NCI-H1092 treated with DMSO at 0.1 percent for 48 hours (cell line): Measurements from ENCODE around the gene TMEM208.
A peak's percentile ranks its signal among the peaks of the same experiment; 100 is the strongest.

Source experiments
- DNase-seq: peaks from one replicate; lab custom pipeline; 2025; lab: John Stamatoyannopoulos, UW

The TMEM208 gene

DNA sequence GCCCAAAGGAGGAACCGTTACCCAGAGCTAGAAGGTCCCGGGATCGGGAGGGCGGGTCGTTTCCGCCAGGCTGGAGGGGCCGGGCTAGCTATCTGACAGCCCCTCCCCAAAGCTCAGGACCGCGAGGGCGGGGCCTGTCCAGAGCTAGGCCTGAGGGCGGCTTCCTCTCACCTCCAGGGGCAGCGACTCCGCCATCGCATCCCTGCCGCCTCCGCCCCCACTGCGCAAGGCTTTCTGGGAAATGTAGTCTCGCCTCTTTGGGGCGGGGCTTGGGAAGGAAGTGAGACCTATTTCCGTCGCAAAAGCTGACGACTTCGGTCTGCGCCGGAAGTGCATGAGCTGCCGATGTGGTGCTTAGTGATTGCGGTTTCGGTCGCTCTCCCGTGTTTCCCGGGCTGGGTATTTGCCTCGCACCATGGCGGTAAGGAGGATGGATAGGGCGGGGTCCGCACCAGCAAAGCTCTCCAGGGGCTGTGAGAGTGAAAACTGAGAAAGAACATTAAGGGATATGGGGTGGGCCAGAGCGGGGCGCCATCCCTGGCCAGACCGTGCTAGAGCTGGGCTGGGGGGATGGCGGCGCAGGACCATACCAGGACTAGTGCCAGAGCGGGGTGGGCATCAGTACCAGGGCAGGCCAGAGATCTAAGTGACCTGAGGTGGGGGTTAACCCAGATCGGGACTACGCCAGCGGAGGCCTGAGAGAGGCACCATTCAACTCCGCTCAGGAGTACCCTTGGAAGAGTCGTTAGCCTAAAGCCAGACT, at the start of gene TMEM208:
TSS of gene TMEM208 (plus strand) at position 327 of the 763 bp plus-strand sequence. CDS start at position 416, 89 bp downstream.
- DNase-seq = peak; percentile 98

DNA sequence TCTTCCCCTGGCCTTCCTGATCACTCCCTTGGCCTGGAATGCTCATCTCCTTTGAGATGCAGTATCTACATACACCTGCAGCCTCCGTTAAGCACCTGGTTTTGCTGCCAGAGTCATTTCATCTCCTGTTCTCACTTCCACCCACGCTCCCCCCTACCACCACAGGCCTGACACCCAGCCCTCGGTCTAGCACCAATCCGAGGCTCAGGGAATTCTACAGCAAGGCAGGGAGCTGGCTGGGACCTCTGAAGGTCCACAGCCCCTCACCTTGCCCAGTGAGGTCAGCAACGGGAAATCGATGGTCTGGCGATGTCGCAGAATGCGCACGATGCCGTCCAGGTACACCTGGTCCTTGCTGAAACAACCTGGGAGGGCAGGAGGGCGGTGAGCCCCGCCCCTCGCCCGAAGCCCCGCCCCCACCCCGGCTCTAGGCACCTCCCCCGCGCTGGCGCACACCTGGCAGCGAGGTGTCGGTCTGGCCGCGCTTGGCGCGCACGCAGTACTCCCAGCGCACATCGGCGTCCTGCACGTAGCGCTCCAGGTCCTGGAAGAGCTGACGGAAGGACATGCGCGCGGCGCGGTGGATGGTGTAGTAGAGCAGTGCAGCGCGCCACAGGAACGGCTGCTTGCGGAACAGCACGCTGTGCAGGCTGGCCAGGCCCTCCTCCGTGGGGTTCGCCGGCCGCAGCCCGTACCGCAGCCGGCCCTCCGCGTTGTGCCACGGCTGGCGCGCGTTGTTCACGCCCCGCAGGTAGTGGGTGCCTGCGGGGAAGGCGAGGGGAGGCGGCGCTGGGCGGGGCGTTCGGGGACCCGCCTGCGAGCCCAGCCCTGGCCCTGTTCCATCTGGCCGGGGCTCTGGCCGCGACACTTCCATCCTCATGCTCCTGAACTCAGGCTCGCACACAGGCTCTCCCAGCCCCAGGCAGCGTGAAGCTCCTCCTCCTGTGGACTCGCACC, 48.9 kb upstream of the TMEM208 start:
- DNase-seq = peak; percentile 47

DNA sequence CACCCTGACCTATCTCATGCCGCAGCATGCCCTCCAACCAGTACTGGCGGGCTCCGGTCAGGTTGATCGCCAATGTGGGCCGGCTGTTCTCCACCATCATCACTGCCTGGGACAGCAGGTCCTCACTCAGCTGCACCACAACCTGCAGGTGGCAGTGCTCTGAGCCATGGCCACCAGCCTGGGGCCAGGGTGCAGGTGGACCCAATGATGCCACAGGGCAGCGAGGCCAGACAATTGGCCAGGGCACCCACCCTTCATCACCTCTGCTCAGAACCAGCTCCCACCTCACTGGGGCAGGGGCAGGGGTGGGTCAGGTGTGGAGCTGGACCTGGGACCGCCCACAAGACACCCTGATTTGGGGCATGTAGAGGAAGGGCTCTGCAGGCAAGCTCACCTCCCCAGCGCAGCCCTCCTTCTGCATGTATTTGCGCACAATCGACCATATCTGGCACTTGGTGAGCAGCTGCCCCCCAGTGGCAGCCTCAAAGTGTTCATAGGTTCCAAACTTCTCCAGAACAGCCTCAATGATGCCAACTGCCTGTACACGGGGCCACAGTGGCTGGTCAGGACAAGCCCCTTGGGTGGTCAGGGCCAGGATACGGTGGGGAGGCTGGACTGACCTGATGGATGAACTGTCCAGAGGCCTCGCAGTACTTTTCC, 47.4 kb upstream of the TMEM208 start:
- DNase-seq = no peak

DNA sequence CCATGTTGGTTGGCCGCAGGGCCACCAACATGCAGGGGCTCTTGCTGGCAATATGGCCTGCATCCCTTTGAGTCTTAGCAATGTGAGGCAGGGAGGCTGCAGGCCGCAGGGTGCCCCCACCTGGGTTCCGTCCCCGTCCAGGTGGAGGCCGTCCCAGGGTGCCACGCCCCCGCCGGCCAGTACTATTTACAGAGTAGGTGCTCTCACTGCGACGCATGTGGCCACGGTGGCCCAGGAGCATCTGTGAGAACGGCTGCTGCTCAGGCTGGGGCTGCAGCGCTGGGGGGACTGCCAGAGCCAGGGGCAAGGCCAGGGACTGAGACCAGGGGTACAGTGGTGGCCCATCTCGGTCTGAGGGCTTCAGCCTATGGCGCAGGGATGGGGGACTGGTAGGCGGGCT, 46.8 kb upstream of the TMEM208 start:
- DNase-seq = no peak

DNA sequence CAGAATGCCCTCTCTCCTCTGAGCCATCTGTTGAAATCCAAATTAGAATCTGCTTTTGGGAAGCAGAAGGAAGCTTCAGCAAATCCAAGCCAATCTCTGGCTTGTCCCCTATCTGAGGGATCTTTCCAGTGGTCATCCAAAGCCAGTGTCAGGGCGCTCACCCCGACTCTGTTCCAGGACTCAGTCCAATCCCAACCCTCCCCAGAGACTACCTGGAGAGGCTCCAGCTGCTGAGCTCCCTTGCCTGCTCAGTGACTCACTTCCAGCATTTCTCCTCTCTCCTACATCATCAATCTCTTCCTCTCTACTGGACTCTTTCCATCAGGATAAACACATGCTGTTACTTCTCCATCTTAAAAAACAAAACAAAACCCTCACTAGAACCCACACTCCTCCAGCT, 45.6 kb upstream of the TMEM208 start:
- no peak for DNase-seq

DNA sequence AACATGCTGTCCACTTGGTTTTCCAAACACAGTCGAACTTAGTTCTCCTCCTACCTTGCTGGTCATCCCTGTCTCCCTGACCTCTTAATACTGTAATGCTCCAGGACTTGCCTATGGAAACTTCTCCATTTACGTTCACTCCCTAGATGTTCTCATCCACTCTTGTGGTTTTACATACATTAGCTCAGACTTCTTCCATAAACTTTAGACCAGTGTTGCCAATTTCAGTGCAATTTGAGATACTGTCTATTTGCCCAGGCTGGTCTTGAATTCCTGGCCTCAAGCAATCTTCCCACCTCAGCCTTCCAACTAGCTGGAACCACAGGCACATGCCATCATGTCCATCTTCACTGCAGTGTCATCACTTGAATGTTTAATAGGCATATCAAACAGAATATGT, 44.6 kb upstream of the TMEM208 start:
- no peak for DNase-seq

DNA sequence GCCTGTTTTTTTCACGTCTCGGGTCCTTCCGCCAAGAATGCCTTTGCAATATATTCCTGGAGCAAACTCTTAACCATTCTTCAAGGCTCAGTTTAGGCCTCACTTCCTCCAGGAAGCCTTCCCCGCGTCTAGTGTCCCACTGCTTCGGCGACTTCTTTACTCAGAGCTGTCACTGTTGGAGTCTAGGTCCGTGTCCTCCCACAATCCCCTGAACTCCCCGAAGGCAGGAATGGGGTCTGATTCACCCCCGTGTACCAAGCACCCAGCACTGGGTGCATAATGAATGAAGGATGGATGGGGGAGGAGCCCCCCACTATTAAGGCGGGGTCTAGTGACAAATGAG, 43.7 kb upstream of the TMEM208 start:
- DNase-seq = no peak

DNA sequence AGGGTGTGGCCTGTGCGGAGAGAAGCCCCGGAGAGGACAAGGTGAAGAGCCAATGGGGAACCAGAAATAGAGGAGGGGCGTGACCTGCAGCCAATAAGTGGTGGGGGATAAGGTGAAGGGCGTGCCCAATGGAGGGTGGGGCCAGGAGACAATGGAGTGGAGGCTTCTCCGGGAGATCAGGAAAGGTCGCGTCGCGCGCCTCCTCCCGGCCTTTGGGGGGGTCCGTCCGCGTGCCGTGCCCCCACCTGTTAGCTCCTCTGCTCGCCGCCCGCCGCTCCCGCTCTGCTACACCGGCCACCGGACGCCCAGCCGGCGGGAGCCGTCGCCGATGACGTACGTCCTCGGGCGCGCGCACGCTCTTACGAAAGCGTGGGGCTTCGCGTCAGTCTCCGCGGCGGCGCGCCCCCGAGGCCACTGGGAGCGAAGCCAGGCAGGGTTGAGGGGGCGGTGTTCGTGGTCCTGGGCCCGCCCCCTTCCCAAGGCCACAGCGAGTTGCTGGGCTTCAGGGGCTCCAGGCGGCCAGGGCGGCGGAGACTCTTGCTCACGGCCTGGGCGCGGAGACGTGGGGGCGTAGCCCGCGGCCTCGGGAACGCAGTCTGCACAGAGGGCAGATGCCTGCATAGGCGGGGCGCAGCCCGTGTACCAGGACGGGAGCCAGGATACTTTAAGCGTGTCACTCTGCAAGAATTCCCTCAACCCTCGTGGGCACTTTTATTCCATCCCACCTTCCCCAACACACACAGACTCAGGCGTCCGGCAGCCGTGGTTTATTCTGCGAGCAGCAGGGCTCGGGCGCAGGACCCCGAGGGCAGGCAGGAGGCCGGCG, 43.1 kb upstream of the TMEM208 start, which contains the start of gene MATCAP1:
TSS of gene MATCAP1 (minus strand) at position 337 of the 826 bp plus-strand sequence. CDS start 3,353 bp downstream, outside the sequence.
- DNase-seq = peak; percentile 99

DNA sequence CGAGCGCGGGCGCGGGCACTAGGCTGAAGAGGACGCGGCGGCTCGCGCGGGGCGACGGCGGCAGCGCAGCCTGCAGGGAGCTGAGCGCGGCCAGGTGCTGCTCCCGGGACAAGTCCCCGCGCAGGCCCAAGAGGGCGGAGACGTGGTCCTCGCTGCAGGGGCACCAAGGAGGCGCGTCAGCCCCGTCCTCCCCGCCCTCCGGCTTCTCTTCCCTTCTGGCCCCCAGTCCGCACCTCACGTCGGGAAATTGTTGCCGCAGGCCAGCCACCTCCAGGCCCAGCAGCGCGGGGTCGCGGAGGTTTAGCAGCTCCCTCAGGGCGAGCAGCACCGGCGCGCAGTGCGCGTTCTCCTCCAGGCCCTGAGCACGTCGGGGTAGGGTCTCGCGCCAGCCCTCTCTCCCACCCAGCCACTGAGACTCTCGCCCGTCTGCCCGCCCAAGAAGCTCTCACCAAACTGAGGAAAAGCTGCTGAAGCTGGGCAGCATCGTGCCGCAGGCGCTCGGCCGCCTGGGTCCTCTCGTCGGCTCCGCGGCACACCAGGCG, 42.4 kb upstream of the TMEM208 start:
- DNase-seq = peak; percentile 56

DNA sequence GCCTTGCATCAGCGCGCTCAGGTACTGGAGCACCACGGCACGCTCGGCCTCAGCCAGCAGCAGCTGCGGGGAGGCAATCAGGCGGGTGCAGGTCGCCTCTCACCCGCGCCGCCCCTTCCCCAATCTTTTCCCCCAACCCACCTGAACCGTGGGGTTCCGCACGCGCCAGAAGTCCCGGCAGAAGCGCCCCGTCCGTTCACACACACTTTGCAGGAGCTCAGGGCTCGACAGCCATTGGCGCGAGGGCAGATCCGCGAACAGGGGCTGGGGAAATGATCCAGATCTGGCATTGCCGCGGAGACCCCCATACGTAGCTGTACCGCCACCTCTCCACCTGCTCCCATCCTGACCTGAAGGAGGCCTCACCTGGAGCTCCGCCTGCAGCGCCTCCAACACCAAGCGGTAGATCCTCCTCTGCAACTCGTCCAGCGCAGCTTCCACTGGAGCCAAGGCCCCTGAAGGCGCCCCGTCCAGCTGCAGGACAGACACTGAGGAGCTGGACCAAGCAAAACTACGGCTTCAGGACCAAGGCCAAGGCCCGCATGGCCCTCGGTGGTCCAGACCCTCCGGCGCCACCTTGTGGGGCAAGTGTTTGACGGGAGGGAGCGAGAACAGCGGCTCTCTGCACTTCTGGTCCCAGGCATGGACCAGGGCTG, 41.8 kb upstream of the TMEM208 start:
- peak; percentile 53 for DNase-seq

DNA sequence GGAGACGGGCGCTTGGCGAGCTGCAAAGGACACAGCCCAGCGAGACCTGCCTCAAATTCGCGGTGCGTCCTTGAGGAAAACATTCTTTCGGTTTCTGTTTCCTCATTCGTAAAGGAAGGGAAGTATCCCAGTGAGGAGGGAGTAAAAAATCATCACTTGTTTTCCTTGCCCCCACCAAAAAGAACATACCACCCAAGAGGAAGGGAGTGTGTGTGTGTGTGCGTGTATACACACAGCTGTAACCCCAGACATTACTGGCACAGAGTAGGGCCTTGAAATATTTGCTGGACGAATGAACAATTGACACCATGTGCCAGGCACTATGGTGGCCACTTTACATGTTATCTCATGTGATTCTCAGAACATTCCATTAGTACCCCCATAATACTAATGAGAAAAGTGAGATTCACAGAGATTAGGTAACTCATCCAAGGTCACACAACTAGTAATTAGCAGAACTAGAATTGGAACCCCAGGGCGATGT, 41.2 kb upstream of the TMEM208 start:
- no peak for DNase-seq

DNA sequence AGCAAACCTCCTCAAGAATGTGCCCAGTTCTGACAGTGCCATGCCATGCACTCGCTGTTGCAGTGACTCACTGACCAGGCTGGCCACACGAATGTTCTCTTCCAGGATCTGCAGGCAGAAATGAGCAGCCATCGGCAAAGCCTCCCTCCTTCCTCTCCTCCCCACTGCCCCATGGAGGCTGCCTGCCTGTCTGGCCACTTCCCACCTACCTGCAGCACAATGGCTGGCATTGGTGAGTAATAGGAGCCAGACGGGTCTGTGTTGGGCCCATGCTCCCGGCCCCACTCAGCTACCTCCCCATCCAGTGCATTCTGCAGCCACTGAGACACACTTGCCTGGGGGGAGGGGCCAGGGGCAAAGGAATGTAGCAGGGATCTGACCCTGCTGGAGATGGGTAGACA, 40.4 kb upstream of the TMEM208 start:
- no peak for DNase-seq

DNA sequence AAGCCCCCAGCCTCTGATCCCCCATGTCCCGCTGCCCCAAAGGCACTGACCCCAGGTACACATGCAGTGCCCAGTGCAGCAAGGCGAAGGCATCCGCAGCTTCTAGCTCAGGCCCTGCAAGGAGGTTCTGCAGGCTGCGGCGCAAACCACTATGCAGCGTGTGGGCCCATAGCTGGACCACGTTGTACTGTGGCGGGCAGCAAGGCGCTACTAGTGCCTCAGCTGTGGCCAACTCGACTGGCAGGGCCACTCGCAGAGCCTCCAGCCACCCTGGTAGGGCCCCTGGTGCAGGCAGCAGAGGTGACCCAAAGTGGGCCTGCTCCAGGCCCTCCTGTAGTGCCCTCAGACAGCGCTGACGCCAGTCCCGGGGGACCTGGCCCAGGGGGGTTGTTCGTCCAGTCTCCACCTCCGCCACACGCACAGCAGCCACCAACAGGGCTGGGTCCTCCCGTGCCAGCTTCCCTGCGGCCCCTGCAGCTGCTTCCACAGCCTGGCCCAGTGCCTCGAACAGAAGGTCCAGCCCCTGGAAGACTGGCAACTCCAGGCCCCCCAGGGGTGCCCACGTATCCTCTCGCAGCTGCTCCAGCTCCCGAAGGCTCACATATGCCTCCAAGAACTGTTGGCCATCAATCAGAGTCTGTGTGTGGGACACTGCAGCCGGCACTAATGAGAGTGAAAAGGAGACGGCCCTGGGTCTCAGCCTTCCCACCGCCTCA, 39.6 kb upstream of the TMEM208 start:
- peak; percentile 8 for DNase-seq

DNA sequence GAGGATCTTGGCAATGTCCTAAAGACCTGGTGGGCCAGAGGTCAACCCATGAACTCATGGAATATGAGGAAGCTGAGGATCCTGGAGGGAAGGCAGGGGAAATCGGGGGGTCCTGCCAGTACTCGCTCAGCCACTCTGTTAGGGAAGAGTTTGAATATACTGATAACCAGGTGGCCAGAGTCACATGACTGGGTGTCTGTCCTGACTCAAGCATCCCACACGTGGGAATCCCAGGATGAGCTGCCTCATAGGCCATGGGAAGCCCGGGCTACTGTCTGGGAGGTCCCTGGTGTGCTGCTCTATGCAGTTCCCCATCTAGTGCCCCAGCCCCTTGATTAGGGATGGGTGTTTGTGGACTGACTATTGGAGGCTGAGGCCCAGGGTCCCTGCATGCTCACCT, 38.6 kb upstream of the TMEM208 start:
- DNase-seq = no peak

DNA sequence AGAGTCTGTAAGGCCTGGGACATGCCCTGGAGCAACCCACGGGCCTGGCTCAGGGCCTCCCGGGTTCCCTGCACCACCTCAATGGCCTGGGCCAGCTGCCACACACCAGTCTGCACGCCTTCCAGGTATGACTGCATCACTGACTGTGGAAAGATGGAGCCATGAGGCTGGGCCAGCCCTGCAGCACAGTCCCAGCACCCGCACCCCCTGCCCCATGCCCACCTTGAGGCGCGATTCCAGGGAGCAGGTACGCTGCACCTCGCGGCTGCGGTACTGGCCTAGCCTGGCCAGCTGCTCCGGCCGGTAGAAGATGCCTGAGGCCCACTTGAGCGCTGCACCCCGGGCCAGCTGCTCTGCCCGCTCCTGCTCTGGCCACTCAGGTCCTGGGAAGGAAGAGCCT, 38.1 kb upstream of the TMEM208 start:
- DNase-seq = no peak

DNA sequence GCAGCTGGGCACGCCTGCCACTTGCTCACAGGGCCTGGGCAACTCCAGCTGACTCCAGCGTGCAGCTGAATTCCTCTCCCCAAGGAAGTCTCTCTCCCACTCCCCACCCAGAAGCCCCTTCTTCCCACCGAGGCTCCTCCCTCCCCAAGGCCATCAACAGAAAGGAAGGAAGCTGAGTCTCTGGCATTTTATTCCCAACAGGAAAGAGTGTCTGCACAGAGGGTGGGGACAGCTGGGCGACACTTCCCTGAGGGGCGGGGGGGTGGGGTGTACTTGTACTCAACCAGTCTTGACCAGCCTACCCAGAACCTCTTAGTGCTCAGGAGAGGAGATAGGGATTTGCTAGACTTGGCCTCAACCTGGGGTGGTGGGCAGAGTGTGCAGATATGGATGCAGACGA, 36.9 kb upstream of the TMEM208 start, which contains the start of gene EXOC3L1:
TSS of gene EXOC3L1 (minus strand) at position 96 of the 400 bp plus-strand sequence. CDS start 460 bp downstream, outside the sequence.
- DNase-seq = no peak

DNA sequence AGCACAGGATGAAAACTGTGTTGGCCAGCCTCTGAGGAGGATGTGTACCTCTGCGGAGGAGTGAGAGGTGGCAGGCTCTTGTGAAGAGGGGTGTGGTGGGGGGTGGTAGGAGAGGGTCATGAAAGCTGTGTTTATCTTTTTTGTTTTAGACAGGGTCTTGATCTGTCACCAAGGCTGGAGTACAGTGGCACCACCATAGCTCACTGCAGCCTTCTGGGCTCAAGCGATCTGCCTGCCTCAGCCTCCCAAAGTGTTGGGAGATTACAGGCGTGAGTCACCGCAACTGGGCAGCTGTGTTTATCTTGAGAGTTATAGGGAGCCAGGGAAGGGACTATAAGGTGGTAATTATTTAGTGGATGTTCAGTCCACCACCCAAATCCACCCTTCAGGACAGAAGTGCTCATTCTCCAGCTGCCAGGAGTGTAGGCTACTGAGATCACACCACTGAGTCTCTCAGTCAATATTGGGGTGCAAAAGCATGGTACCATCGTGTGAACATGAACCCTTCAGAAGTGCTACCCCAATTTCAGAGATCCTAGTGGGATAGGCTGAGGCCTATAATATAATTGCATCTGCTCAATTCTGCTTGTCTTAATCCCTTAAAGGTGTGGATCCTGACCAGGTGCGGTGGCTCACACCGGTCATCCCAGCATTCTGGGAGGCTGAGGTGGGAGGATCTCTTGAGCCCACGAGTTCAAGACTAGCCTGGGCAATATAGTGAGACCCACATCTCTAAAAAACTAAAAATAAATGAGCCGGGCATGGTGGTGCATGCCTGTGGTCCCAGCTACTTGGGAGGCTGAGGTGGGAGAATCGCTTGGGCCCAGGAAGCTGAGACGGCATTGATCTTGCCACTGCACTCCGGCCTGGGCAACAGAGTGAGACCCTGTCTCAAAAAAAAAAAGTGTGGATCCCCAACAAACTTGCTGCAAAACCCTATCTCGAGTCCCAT, 36.2 kb upstream of the TMEM208 start:
- no peak for DNase-seq

DNA sequence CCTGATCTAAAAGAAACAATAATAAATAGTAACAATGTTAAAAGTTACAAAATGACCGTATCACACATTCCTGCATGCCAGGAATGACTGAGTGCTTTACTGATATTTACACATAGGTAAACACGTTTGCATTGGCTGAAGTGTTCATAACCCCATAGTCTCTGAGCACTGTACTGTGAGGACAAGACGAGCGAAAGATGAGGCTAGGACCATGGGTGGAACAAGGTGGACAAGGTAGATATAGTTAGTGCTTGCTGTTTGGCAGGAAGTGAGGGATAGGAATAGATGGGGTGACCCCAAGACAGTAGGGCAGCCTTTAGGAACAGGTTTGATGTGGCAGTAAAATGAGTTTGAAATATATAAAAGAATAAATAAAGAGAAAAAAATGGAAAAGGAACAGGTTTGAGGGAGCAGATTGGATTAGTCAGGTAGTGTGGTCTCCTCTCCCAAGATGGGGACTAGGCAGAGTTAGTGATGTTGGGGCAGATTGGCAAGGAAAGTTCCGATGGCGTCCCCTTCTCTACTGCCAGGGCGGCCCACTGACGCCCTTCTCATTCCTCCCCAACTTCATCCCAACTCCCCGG, 35.4 kb upstream of the TMEM208 start:
- DNase-seq = no peak
